Measurements from ENCODE around the gene VOPP1. TPM values are rescaled to one million over a fixed set of nuclear protein-coding genes. Genes with fewer than 3 reads are reported as not detected.
A peak's percentile ranks its signal among the peaks of the same experiment; 100 is the strongest.

Gene VOPP1
- total and polyA plus RNA-seq, 10 of the 15 experiments (the other 5 are each of a cell fraction or from before 2014, with no cell fraction given), result 32.8 to 206 (median 129) TPM

GRCh38 chr7:55449992-55450535, 122.2 kb downstream of the VOPP1 start:
- Histone ChIP-seq H3K4me3 (no peak overlapping the region), H3K9ac (ENCODE audit: control insufficient read depth, insufficient read depth, low read length) (no peak overlapping the region), H4K20me1 (ENCODE audit: control insufficient read depth, insufficient read depth) (no peaks in the 10 kb centered on the region), H3K79me2 (ENCODE audit: control insufficient read depth, insufficient read depth, low read length) (no peaks in the 10 kb centered on the region), H3K4me2 (ENCODE audit: control insufficient read depth, insufficient read depth) (no peak overlapping the region), H3K4me1 (ENCODE audit: control insufficient read depth, insufficient read depth, low read length) (no peaks in the 10 kb centered on the region), H3K27me3 (replicated peaks in 1 of 2; ENCODE audit: control insufficient read depth in 2 of 2, insufficient read depth in 2 of 2, low read length in 1 of 2) (no peaks in the 10 kb centered on the region), H2AFZ (ENCODE audit: control insufficient read depth, low read depth, low read length) (no peak overlapping the region), H3K36me3 (ENCODE audit: control insufficient read depth in 2 of 2, insufficient read depth in 2 of 2, low read length in 1 of 2) (peaks cover 0 to 9% of the 10 kb centered on the region in 2 experiments; a peak in 3 of 4 replicates), H3K9me3 (replicated peaks; ENCODE audit: control insufficient read depth, insufficient read depth, low read length) (no peaks in the 10 kb centered on the region), H3K27ac (ENCODE audit: control insufficient read depth, insufficient read depth) (no peak overlapping the region)
- FAIRE-seq, result no peak
- in situ Hi-C loops (cut with MboI), result no loop called here
- TF ChIP-seq ATF2 (IDR thresholded peaks at IDR 0.05; ENCODE audit: low read length) (no peak), POLR2AphosphoS5 (IDR thresholded peaks at IDR 0.05; ENCODE audit: low read length) (peak; percentile 59; the same call in 1 of the 2 replicates)
- WGBS (ENCODE audit: insufficient coverage, insufficient replicate concordance, low lambda C conversion rate, missing lambda C conversion rate), result 94% methylated on average over 8 of the region's 8 CpGs
- ChIA-PET SMC1A (ENCODE audit: uncharacterized antibody, unreplicated experiment) (no interaction called here), RAD21 (ENCODE audit: unreplicated experiment) (interaction anchor here (0.9 kb wide), 1 partner anchor 8 kb away, joined by 3 read pairs; no protein-coding TSS in a partner anchor), POLR2A (no interaction called here), CTCF (no interaction called here)
- ATAC-seq, result no peak
- DNase-seq (ENCODE audit: low read depth, low spot score), result no peak
- no TSS peak for BruUV-seq (replicated peaks)
- intact Hi-C loops (cut with micrococcal nuclease; ENCODE audit: unreplicated experiment), result no loop called here

DNA sequence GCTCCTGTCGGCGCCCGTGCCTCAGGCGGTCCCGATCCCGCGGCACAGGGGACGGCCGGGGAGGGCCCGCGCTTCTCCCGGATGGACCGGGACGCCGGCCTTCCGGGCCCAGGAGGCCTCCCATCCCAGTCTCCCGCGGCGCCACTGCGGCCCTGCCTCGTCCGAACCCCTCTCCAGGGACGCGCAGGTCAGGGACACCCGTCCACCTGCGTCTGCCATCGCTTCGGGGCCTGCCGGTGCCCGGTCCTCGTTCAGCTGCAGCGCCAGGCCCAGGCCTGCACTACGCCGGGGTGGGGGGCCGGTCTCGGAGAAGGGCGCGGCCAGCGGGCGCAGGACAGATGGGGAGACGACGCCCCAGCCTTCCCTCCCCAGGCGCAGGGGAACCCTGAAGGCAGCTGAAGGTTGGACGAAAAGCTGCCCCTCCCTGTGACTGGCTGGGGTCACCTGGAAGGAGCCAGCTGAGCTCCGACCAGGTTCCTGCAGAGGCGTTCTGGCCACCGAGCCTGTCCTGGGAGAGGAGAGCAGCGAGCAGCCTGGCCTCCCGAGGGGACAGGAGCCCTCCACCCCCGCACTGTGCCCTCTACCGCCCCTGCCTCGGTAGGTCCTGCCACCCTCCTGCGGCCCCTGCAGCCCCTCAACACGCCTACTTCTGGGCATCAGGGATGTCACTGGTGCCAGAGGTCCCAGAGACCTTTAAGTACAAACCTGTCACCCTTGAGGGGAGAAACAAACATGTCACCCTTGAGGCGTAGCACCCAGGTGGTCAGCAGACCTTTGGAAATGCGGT, 122.9 kb downstream of the VOPP1 start:
- Histone ChIP-seq H4K20me1 (ENCODE audit: control insufficient read depth, insufficient read depth) (no peaks in the 10 kb centered on the region), H3K79me2 (ENCODE audit: control insufficient read depth, insufficient read depth, low read length) (no peaks in the 10 kb centered on the region), H3K9ac (ENCODE audit: control insufficient read depth, insufficient read depth, low read length) (no peak overlapping the region), H3K9me3 (replicated peaks; ENCODE audit: control insufficient read depth, insufficient read depth, low read length) (no peaks in the 10 kb centered on the region), H3K4me1 (ENCODE audit: control insufficient read depth, insufficient read depth, low read length) (no peaks in the 10 kb centered on the region), H3K4me2 (ENCODE audit: control insufficient read depth, insufficient read depth) (no peak overlapping the region), H3K36me3 (ENCODE audit: control insufficient read depth in 2 of 2, insufficient read depth in 2 of 2, low read length in 1 of 2) (peaks cover 0 to 9% of the 10 kb centered on the region in 2 experiments; a peak in 3 of 4 replicates), H3K27ac (ENCODE audit: control insufficient read depth, insufficient read depth) (no peak overlapping the region), H3K27me3 (replicated peaks in 1 of 2; ENCODE audit: control insufficient read depth in 2 of 2, insufficient read depth in 2 of 2, low read length in 1 of 2) (no peaks in the 10 kb centered on the region), H2AFZ (ENCODE audit: control insufficient read depth, low read depth, low read length) (no peak overlapping the region), H3K4me3 (no peak overlapping the region)
- no peak; the same call in 2 of the 3 replicates for ATAC-seq
- POLR2A ChIA-PET, result no interaction called here
- intact Hi-C loops (cut with micrococcal nuclease; ENCODE audit: unreplicated experiment) (no loop called here), in situ Hi-C loops (cut with MboI) (no loop called here)
- no TSS peak for BruUV-seq (replicated peaks)
- DNase-seq (ENCODE audit: low read depth, low spot score), result no peak
- 95% methylated on average over 41 of the region's 56 CpGs for WGBS (ENCODE audit: insufficient coverage, insufficient replicate concordance, low lambda C conversion rate, missing lambda C conversion rate)
- TF ChIP-seq ZNF622 (IDR thresholded peaks at IDR 0.05) (no peak), JUND (IDR thresholded peaks at IDR 0.05; ENCODE audit: low read depth, low read length) (no peak), POLR2A (IDR thresholded peaks at IDR 0.05; ENCODE audit: low read depth, low read length) (peak; percentile 57; the same call in 1 of the 2 replicates), CREB1 (IDR thresholded peaks at IDR 0.05; ENCODE audit: low read depth) (no peak)
- TF ChIP-seq, protein P1, sequence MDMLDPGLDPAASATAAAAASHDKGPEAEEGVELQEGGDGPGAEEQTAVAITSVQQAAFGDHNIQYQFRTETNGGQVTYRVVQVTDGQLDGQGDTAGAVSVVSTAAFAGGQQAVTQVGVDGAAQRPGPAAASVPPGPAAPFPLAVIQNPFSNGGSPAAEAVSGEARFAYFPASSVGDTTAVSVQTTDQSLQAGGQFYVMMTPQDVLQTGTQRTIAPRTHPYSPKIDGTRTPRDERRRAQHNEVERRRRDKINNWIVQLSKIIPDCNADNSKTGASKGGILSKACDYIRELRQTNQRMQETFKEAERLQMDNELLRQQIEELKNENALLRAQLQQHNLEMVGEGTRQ (IDR thresholded peaks at IDR 0.05; ENCODE audit: borderline replicate concordance, low read depth, low read length), result no peak
- RAD21 ChIA-PET (ENCODE audit: unreplicated experiment), result interaction anchor here (0.9 kb wide), 1 partner anchor 7 kb away, joined by 3 read pairs; no protein-coding TSS in a partner anchor
- CTCF ChIA-PET, result interaction anchor here (0.7 kb wide), 1 partner anchor 100 kb away, joined by 3 read pairs; no protein-coding TSS in a partner anchor
- FAIRE-seq, result no peak
- SMC1A ChIA-PET (ENCODE audit: uncharacterized antibody, unreplicated experiment), result no interaction called here
